Natural killer cell (primary cell): ENCODE data around the gene ITFG1. TPM values are rescaled to one million over a fixed set of nuclear protein-coding genes. Genes with fewer than 3 reads are reported as not detected.

ENCODE experiments used
- ATAC-seq, 3 donors: fragments of 150-1000 bp in 2 of 3; fragments of 200-7000 bp in 1 of 3; cut with Tn5 transposase; 1 replicate in 1 of 3; 2 replicates in 2 of 3; pipeline ENCODE4 v1.10.0; 2021; ENCODE audit warnings: mild to moderate bottlenecking in 2 of 3, moderate library complexity in 2 of 3
- DNase-seq, 2 donors: peaks; one replicate each; pipeline versions ENCODE4 v3.0.0 to v3.0.0-alpha.2; 2013 to 2021; ENCODE audit warnings: mixed read lengths in 1 of 2
- H3K27ac ChIP-seq: one replicate; pipeline ENCODE4 v1.5.1; 2013; ENCODE audit warnings: mild to moderate bottlenecking, low read length
- H3K27me3 ChIP-seq: one replicate; pipeline ENCODE4 v1.6.1; 2013; ENCODE audit warnings: low read length; ENCODE audit not compliant: control insufficient read depth, insufficient read depth
- H3K36me3 ChIP-seq: one replicate; pipeline ENCODE4 v1.6.1; 2013; ENCODE audit warnings: low read length; ENCODE audit not compliant: control insufficient read depth, insufficient read depth
- H3K4me1 ChIP-seq: one replicate; pipeline ENCODE4 v1.6.1; 2013; ENCODE audit warnings: low read length; ENCODE audit not compliant: control insufficient read depth, insufficient read depth
- H3K4me3 ChIP-seq: one replicate; pipeline ENCODE4 v1.5.1; 2013; ENCODE audit warnings: low read length
- H3K9me3 ChIP-seq: one replicate; pipeline ENCODE4 v1.6.1; 2013; ENCODE audit warnings: low read length; ENCODE audit not compliant: control insufficient read depth, insufficient read depth
- H3K27ac Mint-ChIP-seq, 2 donors: one replicate each; pipeline ENCODE4 v1.8.0; 2022; ENCODE audit warnings: mild to moderate bottlenecking in 2 of 2, mixed read lengths in 2 of 2, moderate library complexity in 1 of 2
- H3K27me3 Mint-ChIP-seq, 2 donors: one replicate each; pipeline ENCODE4 v1.8.0; 2022; ENCODE audit warnings: low read depth in 2 of 2, mixed read lengths in 2 of 2
- H3K36me3 Mint-ChIP-seq: one replicate; pipeline ENCODE4 v1.8.0; 2022; ENCODE audit warnings: mixed read lengths
- H3K4me1 Mint-ChIP-seq, 2 donors: one replicate each; pipeline ENCODE4 v1.8.0; 2022; ENCODE audit warnings: mixed read lengths in 2 of 2
- H3K4me3 Mint-ChIP-seq: one replicate; pipeline ENCODE4 v1.8.0; 2022; ENCODE audit warnings: mild to moderate bottlenecking, moderate library complexity, mixed read lengths
- H3K9me3 Mint-ChIP-seq, 2 donors: one replicate each; pipeline ENCODE4 v1.8.0; 2022; ENCODE audit warnings: mixed read lengths in 2 of 2
- CTCF ChIP-seq: fragments of 200-600 bp; IDR thresholded peaks from one replicate; pipeline ENCODE4 v1.8.0; 2022; ENCODE audit warnings: antibody characterized with exemption
- WGBS: methylation state at CpG from one replicate; pipeline ENCODE4 v1.1.7; 2013; ENCODE audit warnings: missing lambda C conversion rate; ENCODE audit not compliant: insufficient coverage; 5-methylcytosine and 5-hydroxymethylcytosine counted together
- intact Hi-C: fragments of 100-400 bp; cut with micrococcal nuclease; formaldehyde crosslinking; loops from one replicate; pipeline ENCODE4 v1.14.2; 2022
- total RNA-seq, 4 donors: library from RNA; stranded (reverse); fragments of 120-200 nt in 1 of 4; gene quantifications; one replicate each; pipeline versions ENCODE4 v1.2.3 to v1.2.4, GENCODE V29; 2013 to 2022

The ITFG1 gene
- total RNA-seq, 3 donors from 2014 or later (not counting 1 experiment from before 2014, with no cell fraction given) = 30.4 to 44.1 (median 38.2) TPM

GRCh38 chr16:47388705-47389104 is 72.2 kb downstream of the ITFG1 start:
- no peak overlapping the region for H3K4me3 ChIP-seq
- ATAC-seq (no peak), DNase-seq (no peak)
- H3K4me1 ChIP-seq = peaks cover 5% of the 10 kb centered on the region
- no peak for TF ChIP-seq CTCF
- 96% methylated on average over 4 of the region's 4 CpGs for WGBS
- H3K27ac ChIP-seq = no peak overlapping the region
- H3K36me3 ChIP-seq = no peaks in the 10 kb centered on the region
- no peaks in the 10 kb centered on the region for H3K36me3 Mint-ChIP-seq
- no peak overlapping the region for H3K27ac Mint-ChIP-seq
- H3K27me3 ChIP-seq = no peaks in the 10 kb centered on the region
- no peaks in the 10 kb centered on the region for H3K27me3 Mint-ChIP-seq
- H3K4me1 Mint-ChIP-seq = peaks cover 11 to 27% of the 10 kb centered on the region in 2 donors
- no peaks in the 10 kb centered on the region for H3K9me3 Mint-ChIP-seq
- H3K4me3 Mint-ChIP-seq = no peak overlapping the region
- H3K9me3 ChIP-seq = no peaks in the 10 kb centered on the region
- intact Hi-C loops = no loop called here

- Histone ChIP-seq H3K4me1 (peaks cover 4% of the 10 kb centered on the region), H3K27me3 (no peaks in the 10 kb centered on the region), H3K36me3 (no peaks in the 10 kb centered on the region), H3K27ac (no peak overlapping the region), H3K4me3 (no peak overlapping the region), H3K9me3 (no peaks in the 10 kb centered on the region)
- Mint-ChIP-seq H3K4me1 (peaks cover 6 to 18% of the 10 kb centered on the region in 2 donors), H3K27ac (no peak overlapping the region), H3K9me3 (no peaks in the 10 kb centered on the region), H3K27me3 (no peaks in the 10 kb centered on the region), H3K4me3 (no peak overlapping the region), H3K36me3 (no peaks in the 10 kb centered on the region)
- WGBS = 98% methylated on average over 3 of the region's 3 CpGs
- no peak for TF ChIP-seq CTCF
- no peak for ATAC-seq
- intact Hi-C loops = no loop called here
- DNase-seq = no peak
Observed at GRCh38 chr16:47387026-47387734, 73.7 kb downstream of the ITFG1 start.

- H3K4me3 Mint-ChIP-seq = no peak overlapping the region
- no peaks in the 10 kb centered on the region for H3K36me3 Mint-ChIP-seq
- Histone ChIP-seq H3K27ac (no peak overlapping the region), H3K4me3 (no peak overlapping the region), H3K36me3 (no peaks in the 10 kb centered on the region), H3K9me3 (no peaks in the 10 kb centered on the region), H3K4me1 (no peaks in the 10 kb centered on the region), H3K27me3 (no peaks in the 10 kb centered on the region)
- no peak for TF ChIP-seq CTCF
- ATAC-seq = no peak
- WGBS = 97% methylated on average over 5 of the region's 5 CpGs
- H3K27ac Mint-ChIP-seq = no peak overlapping the region
- intact Hi-C loops = no loop called here
- no peaks in the 10 kb centered on the region for H3K27me3 Mint-ChIP-seq
- peaks cover 0 to 14% of the 10 kb centered on the region in 2 donors for H3K4me1 Mint-ChIP-seq
- DNase-seq = no peak
- no peaks in the 10 kb centered on the region for H3K9me3 Mint-ChIP-seq
Observed at GRCh38 chr16:47386201-47386718, 74.6 kb downstream of the ITFG1 start.

GRCh38 chr16:47382362-47382761 is 78.5 kb downstream of the ITFG1 start:
- H3K27ac ChIP-seq = no peak overlapping the region
- H3K4me1 ChIP-seq = no peaks in the 10 kb centered on the region
- ATAC-seq = no peak
- no peaks in the 10 kb centered on the region for H3K27me3 Mint-ChIP-seq
- H3K9me3 Mint-ChIP-seq = no peaks in the 10 kb centered on the region
- no peak overlapping the region for H3K4me3 Mint-ChIP-seq
- intact Hi-C loops = no loop called here
- H3K36me3 ChIP-seq = no peaks in the 10 kb centered on the region
- H3K4me1 Mint-ChIP-seq = peaks cover 6 to 9% of the 10 kb centered on the region in 2 donors
- no peaks in the 10 kb centered on the region for H3K27me3 ChIP-seq
- no peaks in the 10 kb centered on the region for H3K9me3 ChIP-seq
- no peaks in the 10 kb centered on the region for H3K36me3 Mint-ChIP-seq
- 96% methylated on average over 2 of the region's 5 CpGs for WGBS
- TF ChIP-seq CTCF = no peak
- DNase-seq = no peak
- no peak overlapping the region for H3K4me3 ChIP-seq
- no peak overlapping the region for H3K27ac Mint-ChIP-seq
